Karpas-422 (cell line): ENCODE data around the gene PLK5. TPM values are rescaled to one million over a fixed set of nuclear protein-coding genes. Genes with fewer than 3 reads are reported as not detected.
"Not testable (repeated sequence)": the region's sequence is repeated elsewhere in the genome, so short reads cannot be mapped to it uniquely, and the experiment has no call there.

ENCODE experiments used
- DNase-seq: peaks from one replicate; pipeline ENCODE4 v3.0.0-alpha.2; 2015
- H2AFZ ChIP-seq: fragments of 200-600 bp; sonication (generic); 2 replicates; pipeline ENCODE4 v1.6.1; 2014; ENCODE audit warnings: antibody characterized with exemption, low read length, mixed read lengths
- H3K27ac ChIP-seq: fragments of 200-600 bp; sonication (generic); 2 replicates; pipeline ENCODE4 v1.5.1; 2014; ENCODE audit warnings: mild to moderate bottlenecking, low read length, moderate library complexity
- H3K27me3 ChIP-seq: fragments of 200-600 bp; sonication (generic); 2 replicates; pipeline ENCODE4 v1.6.1; 2014; ENCODE audit warnings: low read length, mixed read lengths
- H3K36me3 ChIP-seq: fragments of 200-600 bp; sonication (generic); 2 replicates; pipeline ENCODE4 v1.6.1; 2014; ENCODE audit warnings: low read length, mixed read lengths; ENCODE audit not compliant: insufficient read depth
- H3K4me1 ChIP-seq: fragments of 200-600 bp; sonication (generic); 2 replicates; pipeline ENCODE4 v1.6.1; 2014; ENCODE audit warnings: mild to moderate bottlenecking, low read length, mixed read lengths
- H3K4me2 ChIP-seq: fragments of 200-600 bp; sonication (generic); 2 replicates; pipeline ENCODE4 v1.6.1; 2014; ENCODE audit warnings: low read length, low read depth, mild to moderate bottlenecking; ENCODE audit not compliant: poor library complexity, severe bottlenecking
- H3K4me3 ChIP-seq: fragments of 200-600 bp; sonication (generic); 2 replicates; pipeline ENCODE4 v1.5.1; 2014; ENCODE audit warnings: mild to moderate bottlenecking, antibody characterized with exemption, low read length, mixed read lengths
- H3K79me2 ChIP-seq: fragments of 200-600 bp; sonication (generic); 2 replicates; pipeline ENCODE4 v1.6.1; 2014; ENCODE audit warnings: mild to moderate bottlenecking, low read length, mixed read lengths
- H3K9ac ChIP-seq: fragments of 200-600 bp; sonication (generic); 2 replicates; pipeline ENCODE4 v1.6.0; 2014; ENCODE audit warnings: low read length
- H3K9me2 ChIP-seq: fragments of 200-600 bp; sonication (generic), shearing (Covaris generic); replicated peaks from 2 replicates; pipeline ENCODE4 v1.6.0; 2014; ENCODE audit warnings: mild to moderate bottlenecking, low read length, moderate library complexity; ENCODE audit not compliant: insufficient read depth
- H3K9me3 ChIP-seq: fragments of 300-700, 200-600 bp; sonication (generic); 2 replicates; pipeline ENCODE4 v1.6.1; 2014; ENCODE audit warnings: low read length, mixed read lengths
- H4K20me1 ChIP-seq: fragments of 200-600 bp; sonication (generic); 2 replicates; pipeline ENCODE4 v1.6.1; 2014; ENCODE audit warnings: mild to moderate bottlenecking, antibody characterized with exemption, low read length, low read depth; ENCODE audit not compliant: insufficient read depth
- total RNA-seq: library from RNA; depleted of rRNA; stranded (reverse); fragments of >200 nt; shearing (Covaris generic); gene quantifications from 2 replicates; pipeline ENCODE4 v1.2.3, GENCODE V29; 2014; ENCODE audit warnings: low replicate concordance; rRNA removed

The PLK5 gene, protein sequence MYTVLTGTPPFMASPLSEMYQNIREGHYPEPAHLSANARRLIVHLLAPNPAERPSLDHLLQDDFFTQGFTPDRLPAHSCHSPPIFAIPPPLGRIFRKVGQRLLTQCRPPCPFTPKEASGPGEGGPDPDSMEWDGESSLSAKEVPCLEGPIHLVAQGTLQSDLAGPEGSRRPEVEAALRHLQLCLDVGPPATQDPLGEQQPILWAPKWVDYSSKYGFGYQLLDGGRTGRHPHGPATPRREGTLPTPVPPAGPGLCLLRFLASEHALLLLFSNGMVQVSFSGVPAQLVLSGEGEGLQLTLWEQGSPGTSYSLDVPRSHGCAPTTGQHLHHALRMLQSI
- not detected in 2 replicates for total RNA-seq

DNA sequence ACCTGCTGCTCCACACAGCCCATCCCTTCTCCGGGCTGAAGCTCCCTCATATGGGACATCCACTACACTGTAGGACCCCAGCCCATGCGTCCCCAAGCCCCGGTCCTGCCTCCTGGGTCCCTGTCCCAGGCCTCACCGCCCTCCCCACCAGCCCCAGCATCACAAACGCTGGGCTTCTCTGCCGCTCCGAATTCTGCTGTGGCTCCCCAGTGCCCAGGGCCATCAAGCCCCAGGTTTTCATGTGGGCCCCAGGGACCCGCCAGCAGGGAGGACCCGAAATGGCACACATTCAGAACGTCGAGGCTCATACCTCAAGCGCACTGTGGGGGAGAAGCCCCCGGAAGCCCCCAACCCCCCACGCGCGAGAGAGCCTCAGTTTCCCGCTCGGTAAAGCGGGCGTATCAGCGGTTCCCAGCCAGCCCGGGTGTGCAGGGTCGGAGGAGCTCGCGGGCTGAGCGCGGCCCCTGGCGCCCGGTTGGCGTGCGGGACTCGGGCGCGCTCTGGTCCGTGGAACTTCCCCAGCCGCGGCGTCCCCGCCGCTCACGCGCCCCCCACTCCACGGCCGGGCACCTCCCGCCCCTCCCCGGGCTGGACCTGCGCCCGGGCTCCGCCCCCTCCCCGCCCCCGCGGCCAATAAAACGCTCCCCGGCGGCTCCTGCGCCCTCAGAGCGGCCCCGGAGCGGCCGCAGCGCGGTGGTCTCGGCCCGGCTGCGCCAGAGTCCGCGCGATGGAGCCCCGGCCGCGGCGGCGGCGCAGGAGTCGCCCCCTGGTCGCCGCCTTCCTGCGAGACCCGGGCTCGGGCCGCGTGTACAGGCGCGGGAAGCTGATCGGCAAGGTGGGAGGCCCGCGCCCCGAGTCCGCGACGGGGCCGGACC lies at the start of gene PLK5:
TSS of gene PLK5 (plus strand) at position 666 of the 875 bp plus-strand sequence. CDS start 2,920 bp downstream, outside the sequence.
- Histone ChIP-seq H4K20me1 (no peaks in the 10 kb centered on the region), H3K9ac (no peak within 1 kb of the TSS), H3K27ac (no peak within 1 kb of the TSS), H2AFZ (no peak within 1 kb of the TSS), H3K4me1 (no peaks in the 10 kb centered on the region; the same call in 1 of the 2 replicates), H3K79me2 (no peaks in the 10 kb centered on the region), H3K36me3 (no peaks in the 10 kb centered on the region), H3K9me2 (no peaks in the 10 kb centered on the region), H3K27me3 (no peaks in the 10 kb centered on the region), H3K4me2 (no peak within 1 kb of the TSS), H3K9me3 (no peaks in the 10 kb centered on the region), H3K4me3 (no peak within 1 kb of the TSS)
- no peak for DNase-seq

DNA sequence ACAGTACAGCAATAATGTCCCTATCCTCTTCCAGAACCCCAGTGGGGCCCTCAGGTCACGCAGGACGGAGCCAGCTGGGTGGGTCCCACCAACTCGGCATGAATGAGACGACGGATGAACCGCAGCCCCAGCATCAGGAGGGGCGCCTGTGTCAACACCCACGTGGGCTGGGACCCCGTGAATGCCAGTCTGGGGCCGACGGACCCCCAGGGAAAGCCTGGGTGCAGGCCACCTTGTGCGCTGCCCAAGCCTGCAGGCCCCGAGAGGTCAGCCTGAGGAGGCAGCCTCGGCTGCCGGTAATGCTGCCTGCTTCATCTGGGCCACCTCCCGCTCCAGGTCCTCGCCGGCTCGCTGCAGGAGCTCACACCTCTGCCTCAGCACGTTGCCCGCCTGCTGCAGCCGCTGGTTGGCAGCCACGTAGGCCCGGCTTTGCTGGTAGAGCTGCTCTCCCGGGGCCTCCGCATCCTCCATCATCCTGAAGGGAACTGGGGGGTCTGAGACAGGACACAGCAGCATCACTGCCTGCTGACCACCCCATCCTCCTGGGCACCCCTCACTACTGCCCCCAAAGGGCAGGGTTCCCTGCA lies 49.0 kb upstream of the PLK5 start:
- peak; percentile 36 for DNase-seq
- Histone ChIP-seq H3K36me3 (peaks cover 4% of the 10 kb centered on the region; the same call in 1 of the 2 replicates), H3K27ac (no peak overlapping the region), H3K9me2 (no peaks in the 10 kb centered on the region), H2AFZ (no peak overlapping the region), H3K9me3 (no peaks in the 10 kb centered on the region), H4K20me1 (peaks cover 54% of the 10 kb centered on the region; the same call in 1 of the 2 replicates), H3K4me3 (no peak overlapping the region), H3K4me1 (peaks cover 28% of the 10 kb centered on the region), H3K4me2 (no peak overlapping the region), H3K79me2 (peaks cover 15% of the 10 kb centered on the region), H3K9ac (no peak overlapping the region), H3K27me3 (no peaks in the 10 kb centered on the region)

- Histone ChIP-seq H4K20me1 (peaks cover 46% of the 10 kb centered on the region; the same call in 1 of the 2 replicates), H3K4me2 (no peak overlapping the region), H3K9me2 (no peaks in the 10 kb centered on the region), H3K9me3 (no peaks in the 10 kb centered on the region), H2AFZ (no peak overlapping the region), H3K36me3 (peaks cover 4% of the 10 kb centered on the region; the same call in 1 of the 2 replicates), H3K27me3 (no peaks in the 10 kb centered on the region), H3K4me3 (no peak overlapping the region), H3K4me1 (peaks cover 22% of the 10 kb centered on the region), H3K27ac (no peak overlapping the region), H3K79me2 (peaks cover 15% of the 10 kb centered on the region), H3K9ac (no peak overlapping the region)
- peak; percentile 39 for DNase-seq
Measured at GRCh38 chr19:1475751-1476437, 48.0 kb upstream of the PLK5 start.

- H3K9me3 ChIP-seq, H3K9me2 ChIP-seq, H2AFZ ChIP-seq, H3K27me3 ChIP-seq, H3K4me2 ChIP-seq, H3K27ac ChIP-seq, H3K4me3 ChIP-seq, H3K36me3 ChIP-seq, H3K9ac ChIP-seq: not testable (repeated sequence)
- peak; percentile 37 for DNase-seq
- peaks cover 34% of the 10 kb centered on the region; the same call in 1 of the 2 replicates for H4K20me1 ChIP-seq
- peaks cover 15% of the 10 kb centered on the region for H3K79me2 ChIP-seq
- H3K4me1 ChIP-seq = peaks cover 15% of the 10 kb centered on the region
Measured at GRCh38 chr19:1477056-1477455, 46.8 kb upstream of the PLK5 start.

DNA sequence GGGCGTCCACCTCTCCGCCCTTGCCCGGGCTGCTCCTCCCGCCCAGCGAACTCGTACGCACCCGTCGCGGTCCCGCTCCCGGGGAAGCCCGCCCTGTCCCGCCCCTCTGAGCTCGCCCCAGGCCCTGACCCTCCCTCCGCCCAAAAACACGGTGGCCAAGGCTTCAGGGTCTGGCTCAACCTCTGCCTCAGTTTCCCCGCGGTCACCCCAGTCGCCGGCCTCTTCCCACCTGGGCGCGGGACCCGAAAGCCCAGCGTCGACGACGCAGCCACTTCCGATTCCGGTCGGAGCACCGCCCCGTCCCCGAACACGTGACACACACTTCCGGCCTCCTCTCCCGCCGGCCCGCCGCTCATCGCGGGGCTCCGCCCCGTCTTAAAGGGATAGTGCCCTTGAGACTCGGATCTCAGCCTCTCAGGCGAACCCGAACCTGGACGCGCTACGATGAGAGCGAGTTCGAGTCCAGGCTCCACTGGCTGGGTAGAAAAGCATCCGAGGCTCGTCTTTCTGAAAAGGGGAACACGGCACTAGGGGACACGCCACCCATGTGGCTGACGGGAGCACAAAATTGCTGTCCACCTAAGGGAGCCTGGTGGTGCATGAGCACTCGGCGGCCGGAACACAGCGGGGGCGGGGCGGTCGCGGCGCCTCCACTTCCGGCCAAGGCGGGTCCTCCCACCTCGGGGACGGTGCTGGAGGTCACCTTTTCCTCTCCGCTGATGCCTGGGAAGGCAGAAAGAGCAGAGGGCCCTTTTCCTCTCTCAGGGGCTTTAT lies 44.8 kb upstream of the PLK5 start, which contains the start of gene C19orf25:
TSS of gene C19orf25 (minus strand) at position 282 of the 774 bp plus-strand sequence. CDS start 312 bp downstream, outside the sequence.
- Histone ChIP-seq H3K4me1 (peaks cover 15% of the 10 kb centered on the region), H3K9ac (peak within 1 kb of the TSS; percentile 92), H3K27me3 (no peaks in the 10 kb centered on the region), H3K4me3 (peak within 1 kb of the TSS; percentile 80), H4K20me1 (peaks cover 17% of the 10 kb centered on the region; the same call in 1 of the 2 replicates), H2AFZ (peak within 1 kb of the TSS; percentile 62), H3K79me2 (peaks cover 15% of the 10 kb centered on the region), H3K36me3 (peaks cover 4% of the 10 kb centered on the region; the same call in 1 of the 2 replicates), H3K9me3 (no peaks in the 10 kb centered on the region), H3K9me2 (no peaks in the 10 kb centered on the region), H3K27ac (peak within 1 kb of the TSS; percentile 57), H3K4me2 (peak within 1 kb of the TSS; percentile 79)
- peak; percentile 98 for DNase-seq

GRCh38 chr19:1481224-1481892 lies 42.5 kb upstream of the PLK5 start:
- no peaks in the 10 kb centered on the region for H3K9me3 ChIP-seq
- peak; percentile 38 for DNase-seq
- H3K4me1 ChIP-seq = peaks cover 15% of the 10 kb centered on the region

More at GRCh38 chr19:1481224-1481892, 42.5 kb upstream of the PLK5 start:
- no peak overlapping the region for H3K4me3 ChIP-seq
- H3K27me3 ChIP-seq = no peaks in the 10 kb centered on the region
- H3K27ac ChIP-seq = no peak overlapping the region
- H2AFZ ChIP-seq = no peak overlapping the region
- no peak overlapping the region for H3K9ac ChIP-seq
- peaks cover 4% of the 10 kb centered on the region; the same call in 1 of the 2 replicates for H3K36me3 ChIP-seq
- peaks cover 15% of the 10 kb centered on the region for H3K79me2 ChIP-seq
- H3K9me2 ChIP-seq = no peaks in the 10 kb centered on the region
- peaks cover 8% of the 10 kb centered on the region; the same call in 1 of the 2 replicates for H4K20me1 ChIP-seq
- no peak overlapping the region for H3K4me2 ChIP-seq
